Bone marrow (tissue), 2 donors: ENCODE results near the gene NCBP3.

Source experiments
- DNase-seq, 2 donors: peaks; one replicate each; lab custom pipeline; 2025; lab: John Stamatoyannopoulos, UW

Gene NCBP3

GRCh38 chr17:3845621-3846436 lies at the start of gene NCBP3:
TSS of gene NCBP3 (minus strand) at chr17:3846246. CDS start at chr17:3846223, 23 bp downstream.
- peak; percentile 66 to 80 for DNase-seq

- DNase-seq = no peak
These were observed 49.3 kb upstream of the NCBP3 start for GRCh38 chr17:3895354-3895753.

- peak in 1 of 2 donors; percentile 32 for DNase-seq
These were observed 48.9 kb upstream of the NCBP3 start for GRCh38 chr17:3894911-3895343.

GRCh38 chr17:3894188-3894587 lies 48.1 kb upstream of the NCBP3 start:
- DNase-seq = no peak

GRCh38 chr17:3893720-3894116 lies 47.7 kb upstream of the NCBP3 start:
- DNase-seq = no peak

GRCh38 chr17:3893003-3893719 lies 47.1 kb upstream of the NCBP3 start, which contains the start of gene CAMKK1:
TSS of gene CAMKK1 (minus strand) at chr17:3893053. CDS start at chr17:3885687, 7,366 bp downstream.
- DNase-seq = peak; percentile 56 to 82

GRCh38 chr17:3892095-3892998 lies 46.3 kb upstream of the NCBP3 start:
- peak; percentile 55 to 62 for DNase-seq

GRCh38 chr17:3891626-3892094 lies 45.6 kb upstream of the NCBP3 start:
- DNase-seq = no peak

- no peak for DNase-seq
These were observed 44.8 kb upstream of the NCBP3 start for GRCh38 chr17:3890878-3891219.

GRCh38 chr17:3890082-3890877 lies 44.2 kb upstream of the NCBP3 start:
- DNase-seq = peak in 1 of 2 donors; percentile 27

- no peak for DNase-seq
These were observed 43.4 kb upstream of the NCBP3 start for GRCh38 chr17:3889325-3890012.

- no peak for DNase-seq
These were observed 42.5 kb upstream of the NCBP3 start for GRCh38 chr17:3888343-3889171.

- DNase-seq = no peak
These were observed 41.8 kb upstream of the NCBP3 start for GRCh38 chr17:3887804-3888203.

- DNase-seq = no peak
These were observed 41.3 kb upstream of the NCBP3 start for GRCh38 chr17:3887394-3887793.

GRCh38 chr17:3886776-3887175 lies 40.7 kb upstream of the NCBP3 start:
- peak in 1 of 2 donors; percentile 6 for DNase-seq

- DNase-seq = peak in 1 of 2 donors; percentile 2
These were observed 39.9 kb upstream of the NCBP3 start for GRCh38 chr17:3885970-3886369.

- no peak for DNase-seq
These were observed 39.2 kb upstream of the NCBP3 start for GRCh38 chr17:3885271-3885670.

GRCh38 chr17:3884188-3884587 lies 38.1 kb upstream of the NCBP3 start:
- no peak for DNase-seq

- DNase-seq = no peak
These were observed 36.2 kb upstream of the NCBP3 start for GRCh38 chr17:3882276-3882675.

- no peak for DNase-seq
These were observed 34.9 kb upstream of the NCBP3 start for GRCh38 chr17:3880983-3881382.
